ENCODE data around the gene CTNS. TPM values are rescaled to one million over a fixed set of nuclear protein-coding genes. Genes with fewer than 3 reads are reported as not detected.

CTNS gene
- total RNA-seq, 2 donors from 2014 or later: 6.6 to 23.3 TPM

GRCh38 chr17:3656755-3657587, 20.4 kb downstream of the CTNS start:
- peaks cover 11% of the 10 kb centered on the region for H3K36me3 ChIP-seq
- no peaks in the 10 kb centered on the region for H3K27me3 ChIP-seq (replicated peaks; ENCODE audit: insufficient read depth)
- H3K4me3 ChIP-seq: no peak overlapping the region
- H3K27ac ChIP-seq: no peak overlapping the region
- DNase-seq (ENCODE audit: low spot score) (no peak), ATAC-seq (ENCODE audit: insufficient number of reproducible peaks, low FRiP score, low read depth) (no peak)
- no peaks in the 10 kb centered on the region for H3K9me3 ChIP-seq
- H3K4me1 ChIP-seq (ENCODE audit: control insufficient read depth in 1 of 2, low read depth in 2 of 2): peaks cover 21 to 37% of the 10 kb centered on the region in 2 donors
- no peak for TF ChIP-seq CTCF (IDR thresholded peaks at IDR 0.05)

- no peak overlapping the region for H3K4me3 ChIP-seq
- peaks cover 16% of the 10 kb centered on the region for H3K36me3 ChIP-seq
- no peaks in the 10 kb centered on the region for H3K27me3 ChIP-seq (replicated peaks; ENCODE audit: insufficient read depth)
- no peak for TF ChIP-seq CTCF (IDR thresholded peaks at IDR 0.05)
- ATAC-seq (ENCODE audit: insufficient number of reproducible peaks, low FRiP score, low read depth): no peak
- no peak overlapping the region for H3K27ac ChIP-seq
- no peaks in the 10 kb centered on the region for H3K9me3 ChIP-seq
- peaks cover 21 to 37% of the 10 kb centered on the region in 2 donors for H3K4me1 ChIP-seq (ENCODE audit: control insufficient read depth in 1 of 2, low read depth in 2 of 2)
- DNase-seq (ENCODE audit: low spot score): no peak
Measured at GRCh38 chr17:3657588-3657869, 21.0 kb downstream of the CTNS start.

GRCh38 chr17:3657874-3658783, 21.6 kb downstream of the CTNS start:
- Histone ChIP-seq H3K4me1 (ENCODE audit: control insufficient read depth in 1 of 2, low read depth in 2 of 2) (peaks cover 21 to 37% of the 10 kb centered on the region in 2 donors), H3K36me3 (peaks cover 22% of the 10 kb centered on the region), H3K27ac (peak overlapping the region; percentile 84 to 91), H3K9me3 (no peaks in the 10 kb centered on the region), H3K4me3 (no peak overlapping the region), H3K27me3 (replicated peaks; ENCODE audit: insufficient read depth) (no peaks in the 10 kb centered on the region)
- DNase-seq (ENCODE audit: low spot score) (no peak), ATAC-seq (ENCODE audit: insufficient number of reproducible peaks, low FRiP score, low read depth) (no peak)
- TF ChIP-seq CTCF (IDR thresholded peaks at IDR 0.05): no peak

- ATAC-seq (ENCODE audit: insufficient number of reproducible peaks, low FRiP score, low read depth): no peak
- peaks cover 30% of the 10 kb centered on the region for H3K36me3 ChIP-seq
- H3K27ac ChIP-seq: peak overlapping the region; percentile 84 to 91
- TF ChIP-seq CTCF (IDR thresholded peaks at IDR 0.05): no peak
- H3K27me3 ChIP-seq (replicated peaks; ENCODE audit: insufficient read depth): no peaks in the 10 kb centered on the region
- H3K4me3 ChIP-seq: no peak overlapping the region
- peaks cover 21 to 37% of the 10 kb centered on the region in 2 donors for H3K4me1 ChIP-seq (ENCODE audit: control insufficient read depth in 1 of 2, low read depth in 2 of 2)
- DNase-seq (ENCODE audit: low spot score): no peak
- no peaks in the 10 kb centered on the region for H3K9me3 ChIP-seq
Measured at GRCh38 chr17:3658784-3659449, 22.4 kb downstream of the CTNS start.

Data from thoracic aorta (tissue), 2 donors.